ENCODE results near the gene BLOC1S1.

DNA sequence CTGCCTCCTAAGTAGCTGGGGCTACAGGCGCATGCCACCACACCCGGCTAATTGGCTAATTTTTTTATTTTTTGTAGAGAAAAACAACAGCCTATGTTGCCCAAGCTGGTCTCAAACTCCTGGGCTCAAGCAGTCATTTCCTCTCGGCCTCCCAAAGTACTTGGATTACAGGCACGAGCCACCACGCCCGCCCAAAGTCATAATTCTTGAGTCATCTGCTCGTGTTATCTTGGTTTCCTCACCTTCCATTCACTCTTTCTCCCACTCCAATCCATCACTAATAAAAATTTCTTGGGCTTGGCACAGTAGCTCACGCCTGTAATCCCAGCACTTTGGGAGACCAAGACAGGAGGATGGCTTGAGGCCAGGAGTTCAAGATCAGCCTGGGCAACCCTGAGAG, 40.2 kb upstream of the BLOC1S1 start:
- TF ChIP-seq, protein P1, sequence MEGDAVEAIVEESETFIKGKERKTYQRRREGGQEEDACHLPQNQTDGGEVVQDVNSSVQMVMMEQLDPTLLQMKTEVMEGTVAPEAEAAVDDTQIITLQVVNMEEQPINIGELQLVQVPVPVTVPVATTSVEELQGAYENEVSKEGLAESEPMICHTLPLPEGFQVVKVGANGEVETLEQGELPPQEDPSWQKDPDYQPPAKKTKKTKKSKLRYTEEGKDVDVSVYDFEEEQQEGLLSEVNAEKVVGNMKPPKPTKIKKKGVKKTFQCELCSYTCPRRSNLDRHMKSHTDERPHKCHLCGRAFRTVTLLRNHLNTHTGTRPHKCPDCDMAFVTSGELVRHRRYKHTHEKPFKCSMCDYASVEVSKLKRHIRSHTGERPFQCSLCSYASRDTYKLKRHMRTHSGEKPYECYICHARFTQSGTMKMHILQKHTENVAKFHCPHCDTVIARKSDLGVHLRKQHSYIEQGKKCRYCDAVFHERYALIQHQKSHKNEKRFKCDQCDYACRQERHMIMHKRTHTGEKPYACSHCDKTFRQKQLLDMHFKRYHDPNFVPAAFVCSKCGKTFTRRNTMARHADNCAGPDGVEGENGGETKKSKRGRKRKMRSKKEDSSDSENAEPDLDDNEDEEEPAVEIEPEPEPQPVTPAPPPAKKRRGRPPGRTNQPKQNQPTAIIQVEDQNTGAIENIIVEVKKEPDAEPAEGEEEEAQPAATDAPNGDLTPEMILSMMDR (IDR thresholded peaks at IDR 0.05) = no peak
- no peak for TF ChIP-seq ZFX (IDR thresholded peaks at IDR 0.05; ENCODE audit: borderline replicate concordance)
